HepG2 (cell line): ENCODE measurements around the gene CAMTA2. TPM values are rescaled to one million over a fixed set of nuclear protein-coding genes. Genes with fewer than 3 reads are reported as not detected.

Experiments used
- CC2D1A ChIP-seq: sonication (generic); formaldehyde crosslinking; IDR thresholded peaks from 2 replicates; pipeline ENCODE4 v1.8.1; 2023; ENCODE audit warnings: mild to moderate bottlenecking, missing genetic modification reagents
- CEBPZ ChIP-seq: IDR thresholded peaks from 2 replicates; pipeline ENCODE4 v1.6.1; 2012; ENCODE audit warnings: low read length, improper control_type of control experiment
- CENPT ChIP-seq: sonication (generic); formaldehyde crosslinking; IDR thresholded peaks from 2 replicates; pipeline ENCODE4 v1.8.0; 2022; ENCODE audit warnings: low read depth, mild to moderate bottlenecking, moderate library complexity, missing genetic modification reagents
- E2F1 ChIP-seq: sonication (generic); formaldehyde crosslinking; IDR thresholded peaks from 2 replicates; pipeline ENCODE4 v1.5.0; 2020; ENCODE audit warnings: missing genetic modification reagents
- MATR3 ChIP-seq: sonication (generic); formaldehyde crosslinking; IDR thresholded peaks from 2 replicates; pipeline ENCODE4 v1.4.0; 2020; ENCODE audit warnings: missing genetic modification reagents
- TBP ChIP-seq: sonication (generic); formaldehyde crosslinking; IDR thresholded peaks from 2 replicates; pipeline ENCODE4 v1.5.0; 2020; ENCODE audit warnings: missing genetic modification reagents
- ZNF407 ChIP-seq: sonication (generic); formaldehyde crosslinking; IDR thresholded peaks from one replicate; pipeline ENCODE4 v1.5.1; 2020; ENCODE audit warnings: mild to moderate bottlenecking, missing genetic modification reagents; ENCODE audit errors: not compliant biosample characterization
- ZNF503 ChIP-seq: sonication (generic); formaldehyde crosslinking; IDR thresholded peaks from 2 replicates; pipeline ENCODE4 v1.4.0; 2020; ENCODE audit warnings: missing genetic modification reagents
- ZNF546 ChIP-seq: sonication (generic); formaldehyde crosslinking; conservative IDR thresholded peaks from 2 replicates; pipeline ENCODE4 v1.8.1; 2023; ENCODE audit warnings: mild to moderate bottlenecking, missing genetic modification reagents
- ZNF713 ChIP-seq: sonication (generic); formaldehyde crosslinking; IDR thresholded peaks from 2 replicates; pipeline ENCODE4 v1.4.0; 2020; ENCODE audit warnings: mild to moderate bottlenecking, missing genetic modification reagents
- polyA plus RNA-seq, 8 experiments: library from polyadenylated mRNA; depleted of rRNA in 3 of 8; stranded (reverse) in 7 of 8; unstranded in 1 of 8; fragments of >200 nt; fragmentation: Illumina TruSeq in 4 of 8; extraction: Trizol in 4 of 8; gene quantifications; 2 replicates each; pipeline versions ENCODE4 v1.2.1 to v1.2.3, GENCODE V29; 2011 to 2016; ENCODE audit warnings: low read depth in 4 of 8, missing spikeins in 1 of 8, mixed read lengths in 1 of 8; ENCODE audit not compliant: insufficient read depth in 1 of 8
- total RNA-seq, 5 experiments: library from RNA; depleted of rRNA; stranded (reverse); fragments of >200 nt; fragmentation: Illumina TruSeq; extraction: Trizol; gene quantifications; 2 replicates each; pipeline ENCODE4 v1.2.3, GENCODE V29; 2016; ENCODE audit warnings: low read depth in 1 of 5

CAMTA2 gene
- total and polyA plus RNA-seq, 2 of the 13 experiments (the other 11 are each of a cell fraction or from before 2014, with no cell fraction given): 4.1 to 7.1 TPM

- TF ChIP-seq ZNF407 (CRISPR knock-in tag): peak; percentile 19
- no peak for TF ChIP-seq CEBPZ
- no peak for TF ChIP-seq TBP (CRISPR knock-in tag)
- no peak for TF ChIP-seq CC2D1A (CRISPR knock-in tag)
- no peak for TF ChIP-seq ZNF713
- TF ChIP-seq ZNF503: no peak
- TF ChIP-seq CENPT (CRISPR knock-in tag): no peak
- no peak; the same call in 1 of the 2 replicates for TF ChIP-seq ZNF546 (CRISPR knock-in tag)
- no peak for TF ChIP-seq MATR3
- TF ChIP-seq E2F1: peak; percentile 82
Measured at GRCh38 chr17:4939796-4940554, 47.5 kb downstream of the CAMTA2 start, which contains the start of the genes RNF167 and SLC25A11 (continued).
